HCT116 (cell line): ENCODE data around the gene ZNF606. TPM values are rescaled to one million over a fixed set of nuclear protein-coding genes. Genes with fewer than 3 reads are reported as not detected.

ENCODE experiments used
- ATAC-seq: fragments of 200-7000 bp; cut with Tn5 transposase; 2 replicates; pipeline ENCODE4 v1.9.1; 2020; ENCODE audit warnings: mild to moderate bottlenecking, moderate library complexity
- BruUV-seq: library from RNA; stranded (reverse); fragments of 400-500 nt; replicated peaks from 2 replicates; lab custom pipeline; 2021; lab: Mats Ljungman, UMichigan
- CTCF ChIA-PET: fragments of 300-600 bp; sonication (Branson Sonifier 250); formaldehyde crosslinking; loops from one replicate; lab custom pipeline; 2021; ENCODE audit warnings: antibody characterized with exemption; lab: Charles Lee
- POLR2A ChIA-PET: fragments of 300-600, 350-600 bp; sonication (Branson Sonifier 250); formaldehyde crosslinking; loops from one replicate; lab custom pipeline; 2021; ENCODE audit warnings: antibody characterized with exemption; lab: Charles Lee
- RAD21 ChIA-PET, 2 experiments: fragments of 300-600 bp; sonication (Branson Sonifier 250); formaldehyde crosslinking; loops; one replicate each; lab custom pipeline; 2023; ENCODE audit warnings: low total read pairs in 2 of 2; ENCODE audit not compliant: uncharacterized antibody in 2 of 2, unreplicated experiment in 2 of 2, low non-redundant PET in 1 of 2; lab: Charles Lee
- DNase-seq: peaks from one replicate; pipeline ENCODE4 v3.0.0-alpha.2; 2010; ENCODE audit warnings: low read depth, low spot score
- H2AFZ ChIP-seq: fragments of 200-600 bp; shearing (Covaris generic), sonication (generic); 2 replicates; pipeline ENCODE4 v1.6.1; 2017; ENCODE audit warnings: low read depth, mixed run types, mixed read lengths, antibody characterized with exemption, low read length; ENCODE audit not compliant: poor library complexity, severe bottlenecking
- H3K27ac ChIP-seq: 2 replicates; pipeline ENCODE4 v1.5.1; 2012; ENCODE audit warnings: low read depth, low read length
- H3K27me3 ChIP-seq: fragments of 200-600 bp; sonication (generic); 2 replicates; pipeline ENCODE4 v1.6.1; 2016; ENCODE audit warnings: mixed run types, low read length, mixed read lengths; ENCODE audit not compliant: insufficient read depth
- H3K36me3 ChIP-seq, 2 experiments: fragments of 200-500 bp in 1 of 2; fragments of 200-600 bp in 1 of 2; sonication (Bioruptor generic) in 1 of 2; sonication (generic) in 1 of 2; 2 replicates each; pipeline versions ENCODE4 v1.5.1 to v1.6.1; 2014 to 2016; ENCODE audit warnings: low read length in 2 of 2, inconsistent platforms in 1 of 2, mixed read lengths in 1 of 2, mixed run types in 1 of 2; ENCODE audit not compliant: insufficient read depth in 2 of 2, control insufficient read depth in 1 of 2
- H3K4me1 ChIP-seq, 2 experiments: fragments of 200-600 bp in 1 of 2; sonication (generic) in 1 of 2; 2 replicates each; pipeline versions ENCODE4 v1.5.1 to v1.6.1; 2012 to 2017; ENCODE audit warnings: low read length in 2 of 2, inconsistent platforms in 1 of 2, mild to moderate bottlenecking in 1 of 2, mixed read lengths in 1 of 2, mixed run types in 1 of 2, moderate library complexity in 1 of 2; ENCODE audit not compliant: insufficient read depth in 2 of 2, control insufficient read depth in 1 of 2
- H3K4me2 ChIP-seq: fragments of 200-600 bp; sonication (generic); 2 replicates; pipeline ENCODE4 v1.6.1; 2017; ENCODE audit warnings: mixed run types, low read length, mixed read lengths
- H3K4me3 ChIP-seq, 2 experiments: fragments of 200-600 bp in 1 of 2; sonication (generic) in 1 of 2; replicated peaks in 1 of 2; 2 replicates each; pipeline ENCODE4 v1.5.1; 2011 to 2016; ENCODE audit warnings: low read length in 2 of 2, control low read depth in 1 of 2, low read depth in 1 of 2, mild to moderate bottlenecking in 1 of 2, mixed read lengths in 1 of 2, mixed run types in 1 of 2
- H3K79me2 ChIP-seq: fragments of 200-600 bp; sonication (generic); 2 replicates; pipeline ENCODE4 v1.6.1; 2017; ENCODE audit warnings: mild to moderate bottlenecking, mixed run types, low read length, moderate library complexity, mixed read lengths; ENCODE audit not compliant: insufficient read depth
- H3K9ac ChIP-seq: fragments of 200-600 bp; sonication (generic); 2 replicates; pipeline ENCODE4 v1.6.1; 2016; ENCODE audit warnings: low read length, mixed read lengths
- H3K9me2 ChIP-seq: fragments of 200-600 bp; sonication (generic), shearing (Covaris generic); 2 replicates; pipeline ENCODE4 v1.6.1; 2017; ENCODE audit warnings: mixed run types, mild to moderate bottlenecking, moderate library complexity; ENCODE audit not compliant: insufficient read depth
- H3K9me3 ChIP-seq, 2 experiments: fragments of 200-500 bp in 1 of 2; fragments of 200-600 bp in 1 of 2; sonication (Bioruptor generic) in 1 of 2; sonication (generic) in 1 of 2; 2 replicates each; pipeline ENCODE4 v1.6.1; 2014 to 2017; ENCODE audit warnings: low read length in 2 of 2, mixed read lengths in 2 of 2, inconsistent platforms in 1 of 2, low read depth in 1 of 2, mild to moderate bottlenecking in 1 of 2, mixed run types in 1 of 2, moderate library complexity in 1 of 2; ENCODE audit not compliant: control insufficient read depth in 1 of 2, insufficient read depth in 1 of 2
- H4K20me1 ChIP-seq: fragments of 200-600 bp; sonication (generic), shearing (Covaris generic); 2 replicates; pipeline ENCODE4 v1.6.1; 2017; ENCODE audit warnings: mixed run types, mild to moderate bottlenecking, moderate library complexity; ENCODE audit not compliant: insufficient read depth
- CBX3 ChIP-seq: IDR thresholded peaks from 2 replicates; pipeline ENCODE4 v1.6.1; 2012; ENCODE audit warnings: low read depth
- EGR1 ChIP-seq: IDR thresholded peaks from 2 replicates; pipeline ENCODE4 v1.6.1; 2012; ENCODE audit warnings: low read depth
- EZH2 ChIP-seq: fragments of 200-600 bp; sonication (generic); IDR thresholded peaks from 2 replicates; pipeline ENCODE4 v1.6.1; 2017; ENCODE audit warnings: antibody characterized with exemption, mixed run types
- FOSL1 ChIP-seq: IDR thresholded peaks from 2 replicates; pipeline ENCODE4 v1.6.1; 2012; ENCODE audit warnings: low read depth
- POLR2A ChIP-seq: IDR thresholded peaks from 2 replicates; pipeline ENCODE4 v1.7.0; 2011; ENCODE audit warnings: borderline replicate concordance; ENCODE audit not compliant: insufficient read depth, insufficient read length; ENCODE audit errors: extremely low read depth
- POLR2AphosphoS5 ChIP-seq: IDR thresholded peaks from 2 replicates; pipeline ENCODE4 v1.6.1; 2011; ENCODE audit warnings: mild to moderate bottlenecking, low read depth, low read length, moderate library complexity
- SRF ChIP-seq: IDR thresholded peaks from 2 replicates; pipeline ENCODE4 v1.6.1; 2012; ENCODE audit warnings: low read depth
- intact Hi-C: fragments of 100-400 bp; cut with micrococcal nuclease; formaldehyde crosslinking; loops from 2 replicates; pipeline ENCODE4 v1.10.0; 2022
- total RNA-seq: library from RNA; stranded (reverse); gene quantifications from one replicate; pipeline ENCODE4 v1.2.1, GENCODE V29; 2021; ENCODE audit not compliant: unreplicated experiment
- TF ChIP-seq, protein P1 (sequence below): IDR thresholded peaks from 2 replicates; pipeline ENCODE4 v1.6.1; 2011; ENCODE audit warnings: mild to moderate bottlenecking, low read length, moderate library complexity; ENCODE audit not compliant: insufficient replicate concordance; ENCODE audit errors: extremely low read depth
- TF ChIP-seq, protein P2 (sequence below): IDR thresholded peaks from 2 replicates; pipeline ENCODE4 v1.6.1; 2012; ENCODE audit warnings: low read depth
- TF ChIP-seq, protein P3 (sequence below), 3 experiments: fragments of 200-600 bp in 1 of 3; sonication (generic) in 1 of 3; IDR thresholded peaks in 2 of 3; conservative IDR thresholded peaks in 1 of 3; 2 replicates each; pipeline ENCODE4 v1.5.1; 2012 to 2017; ENCODE audit warnings: low read depth in 2 of 3, low read length in 2 of 3, antibody characterized with exemption in 1 of 3, borderline replicate concordance in 1 of 3, control low read depth in 1 of 3, mild to moderate bottlenecking in 1 of 3, mixed read lengths in 1 of 3, mixed run types in 1 of 3, moderate library complexity in 1 of 3; ENCODE audit not compliant: insufficient read depth in 1 of 3

ZNF606 gene
- total RNA-seq, 1 experiment from 2014 or later = 0.05 TPM

DNA sequence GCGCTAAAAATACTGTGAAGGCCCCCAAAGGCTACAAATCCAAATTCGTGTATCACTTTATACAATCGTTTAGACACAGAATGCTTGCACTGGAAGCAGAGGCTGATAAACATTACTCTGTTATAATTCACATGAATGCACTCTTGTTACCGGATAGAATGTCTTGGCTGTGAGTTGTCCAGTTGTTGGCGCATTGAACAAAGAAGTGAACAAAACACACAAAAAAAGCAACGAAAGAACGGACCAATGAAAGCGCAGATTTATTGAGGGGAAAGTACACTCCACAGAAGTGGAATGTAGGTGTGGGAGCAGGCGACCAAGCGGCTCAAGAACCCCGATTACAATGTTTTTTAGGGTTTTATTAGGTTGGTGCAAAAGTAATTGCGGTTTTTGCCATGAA is 66.9 kb downstream of the ZNF606 start:
- ATAC-seq = no peak
- no TSS peak for BruUV-seq
- Histone ChIP-seq H3K27me3 (no peaks in the 10 kb centered on the region), H3K9ac (no peak overlapping the region), H3K4me1 (no peaks in the 10 kb centered on the region), H3K4me2 (no peak overlapping the region), H3K4me3 (no peak overlapping the region), H3K79me2 (no peaks in the 10 kb centered on the region), H3K9me3 (peaks cover 0 to 11% of the 10 kb centered on the region in 2 experiments; a peak in 2 of 4 replicates), H3K9me2 (no peaks in the 10 kb centered on the region), H3K36me3 (no peaks in the 10 kb centered on the region), H3K27ac (no peak overlapping the region), H4K20me1 (no peaks in the 10 kb centered on the region), H2AFZ (no peak overlapping the region)
- POLR2A ChIA-PET = no interaction called here
- TF ChIP-seq SRF (no peak), POLR2AphosphoS5 (no peak), EZH2 (no peak), CBX3 (no peak), POLR2A (no peak), FOSL1 (no peak), EGR1 (no peak)
- TF ChIP-seq, protein P1, sequence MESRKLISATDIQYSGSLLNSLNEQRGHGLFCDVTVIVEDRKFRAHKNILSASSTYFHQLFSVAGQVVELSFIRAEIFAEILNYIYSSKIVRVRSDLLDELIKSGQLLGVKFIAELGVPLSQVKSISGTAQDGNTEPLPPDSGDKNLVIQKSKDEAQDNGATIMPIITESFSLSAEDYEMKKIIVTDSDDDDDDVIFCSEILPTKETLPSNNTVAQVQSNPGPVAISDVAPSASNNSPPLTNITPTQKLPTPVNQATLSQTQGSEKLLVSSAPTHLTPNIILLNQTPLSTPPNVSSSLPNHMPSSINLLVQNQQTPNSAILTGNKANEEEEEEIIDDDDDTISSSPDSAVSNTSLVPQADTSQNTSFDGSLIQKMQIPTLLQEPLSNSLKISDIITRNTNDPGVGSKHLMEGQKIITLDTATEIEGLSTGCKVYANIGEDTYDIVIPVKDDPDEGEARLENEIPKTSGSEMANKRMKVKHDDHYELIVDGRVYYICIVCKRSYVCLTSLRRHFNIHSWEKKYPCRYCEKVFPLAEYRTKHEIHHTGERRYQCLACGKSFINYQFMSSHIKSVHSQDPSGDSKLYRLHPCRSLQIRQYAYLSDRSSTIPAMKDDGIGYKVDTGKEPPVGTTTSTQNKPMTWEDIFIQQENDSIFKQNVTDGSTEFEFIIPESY = no peak
- TF ChIP-seq, protein P2, sequence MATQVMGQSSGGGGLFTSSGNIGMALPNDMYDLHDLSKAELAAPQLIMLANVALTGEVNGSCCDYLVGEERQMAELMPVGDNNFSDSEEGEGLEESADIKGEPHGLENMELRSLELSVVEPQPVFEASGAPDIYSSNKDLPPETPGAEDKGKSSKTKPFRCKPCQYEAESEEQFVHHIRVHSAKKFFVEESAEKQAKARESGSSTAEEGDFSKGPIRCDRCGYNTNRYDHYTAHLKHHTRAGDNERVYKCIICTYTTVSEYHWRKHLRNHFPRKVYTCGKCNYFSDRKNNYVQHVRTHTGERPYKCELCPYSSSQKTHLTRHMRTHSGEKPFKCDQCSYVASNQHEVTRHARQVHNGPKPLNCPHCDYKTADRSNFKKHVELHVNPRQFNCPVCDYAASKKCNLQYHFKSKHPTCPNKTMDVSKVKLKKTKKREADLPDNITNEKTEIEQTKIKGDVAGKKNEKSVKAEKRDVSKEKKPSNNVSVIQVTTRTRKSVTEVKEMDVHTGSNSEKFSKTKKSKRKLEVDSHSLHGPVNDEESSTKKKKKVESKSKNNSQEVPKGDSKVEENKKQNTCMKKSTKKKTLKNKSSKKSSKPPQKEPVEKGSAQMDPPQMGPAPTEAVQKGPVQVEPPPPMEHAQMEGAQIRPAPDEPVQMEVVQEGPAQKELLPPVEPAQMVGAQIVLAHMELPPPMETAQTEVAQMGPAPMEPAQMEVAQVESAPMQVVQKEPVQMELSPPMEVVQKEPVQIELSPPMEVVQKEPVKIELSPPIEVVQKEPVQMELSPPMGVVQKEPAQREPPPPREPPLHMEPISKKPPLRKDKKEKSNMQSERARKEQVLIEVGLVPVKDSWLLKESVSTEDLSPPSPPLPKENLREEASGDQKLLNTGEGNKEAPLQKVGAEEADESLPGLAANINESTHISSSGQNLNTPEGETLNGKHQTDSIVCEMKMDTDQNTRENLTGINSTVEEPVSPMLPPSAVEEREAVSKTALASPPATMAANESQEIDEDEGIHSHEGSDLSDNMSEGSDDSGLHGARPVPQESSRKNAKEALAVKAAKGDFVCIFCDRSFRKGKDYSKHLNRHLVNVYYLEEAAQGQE = no peak
- TF ChIP-seq, protein P3, sequence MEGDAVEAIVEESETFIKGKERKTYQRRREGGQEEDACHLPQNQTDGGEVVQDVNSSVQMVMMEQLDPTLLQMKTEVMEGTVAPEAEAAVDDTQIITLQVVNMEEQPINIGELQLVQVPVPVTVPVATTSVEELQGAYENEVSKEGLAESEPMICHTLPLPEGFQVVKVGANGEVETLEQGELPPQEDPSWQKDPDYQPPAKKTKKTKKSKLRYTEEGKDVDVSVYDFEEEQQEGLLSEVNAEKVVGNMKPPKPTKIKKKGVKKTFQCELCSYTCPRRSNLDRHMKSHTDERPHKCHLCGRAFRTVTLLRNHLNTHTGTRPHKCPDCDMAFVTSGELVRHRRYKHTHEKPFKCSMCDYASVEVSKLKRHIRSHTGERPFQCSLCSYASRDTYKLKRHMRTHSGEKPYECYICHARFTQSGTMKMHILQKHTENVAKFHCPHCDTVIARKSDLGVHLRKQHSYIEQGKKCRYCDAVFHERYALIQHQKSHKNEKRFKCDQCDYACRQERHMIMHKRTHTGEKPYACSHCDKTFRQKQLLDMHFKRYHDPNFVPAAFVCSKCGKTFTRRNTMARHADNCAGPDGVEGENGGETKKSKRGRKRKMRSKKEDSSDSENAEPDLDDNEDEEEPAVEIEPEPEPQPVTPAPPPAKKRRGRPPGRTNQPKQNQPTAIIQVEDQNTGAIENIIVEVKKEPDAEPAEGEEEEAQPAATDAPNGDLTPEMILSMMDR (IDR thresholded peaks at IDR 0.05 in 2 of 3, conservative IDR thresholded peaks at IDR 0.05 in 1 of 3; ENCODE audit: borderline replicate concordance in 1 of 3, insufficient read depth in 1 of 3, low read depth in 2 of 3, low read length in 2 of 3) = no peak
- RAD21 ChIA-PET = no interaction called here
- DNase-seq = no peak
- CTCF ChIA-PET = no interaction called here
- intact Hi-C loops = no loop called here
